WTC11 (cell line): ENCODE data around the gene ANKRD13D.

ENCODE experiments used
- AFF4 ChIP-seq: sonication (generic); formaldehyde crosslinking; IDR thresholded peaks from 2 replicates; pipeline ENCODE4 v1.8.1; 2023; ENCODE audit warnings: mild to moderate bottlenecking, missing genetic modification reagents, borderline replicate concordance
- CTCF ChIP-seq: fragments of 200-600 bp; IDR thresholded peaks from 2 replicates; pipeline ENCODE4 v1.8.0; 2022; ENCODE audit warnings: antibody characterized with exemption
- HMGA2 ChIP-seq: fragments of 250-450 bp; sonication (Bioruptor Pico); IDR thresholded peaks from 2 replicates; pipeline ENCODE4 v1.4.0; 2021; ENCODE audit warnings: mild to moderate bottlenecking, moderate library complexity
- MAX ChIP-seq: sonication (generic); formaldehyde crosslinking; IDR thresholded peaks from 2 replicates; pipeline ENCODE4 v1.8.0; 2022; ENCODE audit warnings: mild to moderate bottlenecking, missing genetic modification reagents
- PRDM15 ChIP-seq: sonication (generic); formaldehyde crosslinking; IDR thresholded peaks from 2 replicates; pipeline ENCODE4 v1.8.0; 2022; ENCODE audit warnings: missing genetic modification reagents
- TCF7 ChIP-seq: sonication (generic); formaldehyde crosslinking; IDR thresholded peaks from 2 replicates; pipeline ENCODE4 v1.8.0; 2022; ENCODE audit warnings: mild to moderate bottlenecking, low read depth, missing genetic modification reagents, moderate library complexity

- no peak for TF ChIP-seq PRDM15 (CRISPR knock-in tag)
- TF ChIP-seq CTCF: no peak
- TF ChIP-seq MAX: no peak
- no peak for TF ChIP-seq AFF4
- no peak for TF ChIP-seq HMGA2 (CRISPR knock-in tag)
- TF ChIP-seq TCF7 (CRISPR knock-in tag): no peak
Measured at GRCh38 chr11:67260406-67260805, 28.7 kb upstream of the ANKRD13D start.
